HG03139 (cell line): ENCODE results near the gene EPB41L2.

Experiments used
- ATAC-seq: cut with Tn5 transposase; IDR thresholded peaks from one replicate; pipeline ENCODE4 v1.9.1; 2021; ENCODE audit not compliant: unreplicated experiment

The EPB41L2 gene

DNA sequence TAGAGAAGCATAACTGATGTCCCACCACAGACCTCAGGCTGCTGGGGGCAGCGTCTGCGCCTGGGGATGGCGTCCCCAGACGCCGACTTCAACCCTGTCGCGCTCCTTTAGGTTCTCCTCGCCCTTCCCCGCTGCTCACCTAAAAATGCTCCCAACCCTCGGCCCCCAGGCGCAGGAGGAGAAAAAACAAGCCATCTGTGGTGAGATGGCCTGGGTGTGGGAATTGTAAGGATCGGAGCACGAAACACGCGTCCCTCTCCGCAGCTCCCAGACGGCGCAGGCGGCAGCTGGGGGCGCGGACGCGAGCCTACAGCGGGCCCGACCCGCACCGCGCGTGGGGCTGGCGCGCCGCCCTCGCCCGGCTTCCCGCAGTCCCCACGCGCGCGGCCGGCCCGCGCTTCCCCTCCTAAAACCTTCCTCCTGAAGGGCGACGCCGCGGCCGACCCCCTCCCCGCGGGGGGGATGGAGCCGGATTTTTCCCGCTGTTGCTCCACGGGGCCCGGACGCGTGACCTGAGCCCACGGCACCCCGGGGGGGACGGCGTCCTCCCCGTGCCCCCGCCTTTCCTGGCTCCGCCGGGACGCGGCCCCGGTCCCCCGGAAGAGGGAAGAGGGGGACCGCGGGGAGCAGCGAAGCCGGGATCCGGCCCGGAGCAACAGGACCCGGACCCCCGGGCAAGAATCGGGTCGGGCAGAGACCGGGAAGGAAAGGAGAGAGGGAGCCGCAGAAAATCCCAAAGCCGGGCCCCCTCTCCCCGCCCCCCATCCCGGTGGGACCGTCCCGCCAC is 611 bp downstream of the EPB41L2 start:
- peak; percentile 18 for ATAC-seq

DNA sequence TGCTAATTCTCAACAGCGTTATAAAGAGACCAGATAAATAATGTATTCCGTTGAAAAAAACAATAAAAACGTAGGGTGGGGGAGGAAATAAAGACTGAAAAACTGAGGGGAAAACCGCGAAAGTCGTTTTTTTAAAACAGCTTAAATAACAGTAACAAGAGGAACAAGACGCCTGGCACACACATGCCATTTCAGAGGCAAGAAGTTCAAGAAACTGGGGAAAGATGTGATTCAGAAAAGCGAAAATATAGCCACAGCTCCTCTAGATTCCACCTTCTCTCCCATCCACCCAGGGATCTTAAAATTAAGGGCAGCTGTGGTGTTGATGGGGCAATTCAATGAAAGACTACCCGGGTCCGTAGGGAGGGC is 1.3 kb downstream of the EPB41L2 start:
- ATAC-seq, result no peak

DNA sequence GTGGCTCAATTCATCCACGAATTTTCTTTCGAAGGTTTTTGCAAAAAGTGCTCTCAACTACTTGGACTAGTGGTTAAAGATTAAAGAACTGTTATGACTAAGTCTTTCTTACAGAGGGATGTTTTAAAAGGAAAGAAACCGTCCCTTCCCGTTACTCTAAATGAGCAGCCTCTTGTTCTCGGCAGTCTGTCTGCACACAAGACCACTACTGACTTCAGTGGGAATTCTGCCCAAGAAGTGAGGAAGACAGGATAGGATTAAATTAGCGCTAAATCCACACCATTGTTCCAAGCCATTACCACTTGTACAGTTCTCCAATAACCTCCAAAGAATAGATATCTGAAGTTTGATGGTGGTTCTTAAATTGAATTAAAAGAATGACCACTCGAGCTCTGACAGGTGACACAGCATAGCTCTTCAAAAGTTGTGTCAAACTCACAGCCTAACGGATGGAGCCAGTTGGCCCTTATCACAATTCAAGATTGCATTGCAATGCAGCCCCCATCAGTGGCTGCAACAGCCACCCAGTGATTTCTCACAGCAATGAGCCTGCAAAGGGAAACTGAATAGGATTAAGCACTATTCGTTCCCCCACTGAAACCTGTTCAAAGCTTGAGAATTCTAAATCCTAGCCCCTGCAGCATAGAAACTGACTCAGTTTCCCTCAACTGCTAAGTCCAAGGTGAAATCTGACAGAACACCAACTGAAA is 1.8 kb downstream of the EPB41L2 start:
- ATAC-seq, result no peak

DNA sequence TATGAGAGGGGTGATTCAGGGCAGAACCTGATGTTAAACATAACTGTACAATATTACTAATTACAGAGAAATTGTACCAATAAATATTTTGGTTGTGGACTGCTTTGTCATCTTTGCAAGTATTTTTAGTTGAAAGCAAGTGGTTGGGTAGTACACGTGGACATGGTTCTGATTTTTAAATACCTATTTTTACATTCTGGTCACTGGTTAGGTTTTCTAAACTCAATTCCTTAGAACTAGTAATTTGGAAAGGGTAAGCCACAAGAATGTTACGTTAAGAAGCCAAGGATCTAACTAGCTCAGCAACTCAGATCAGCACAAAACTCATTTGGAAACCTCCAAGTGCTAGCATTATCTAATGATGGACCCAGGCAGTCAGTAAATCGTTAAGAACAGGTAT is 2.7 kb downstream of the EPB41L2 start:
- ATAC-seq, result no peak

DNA sequence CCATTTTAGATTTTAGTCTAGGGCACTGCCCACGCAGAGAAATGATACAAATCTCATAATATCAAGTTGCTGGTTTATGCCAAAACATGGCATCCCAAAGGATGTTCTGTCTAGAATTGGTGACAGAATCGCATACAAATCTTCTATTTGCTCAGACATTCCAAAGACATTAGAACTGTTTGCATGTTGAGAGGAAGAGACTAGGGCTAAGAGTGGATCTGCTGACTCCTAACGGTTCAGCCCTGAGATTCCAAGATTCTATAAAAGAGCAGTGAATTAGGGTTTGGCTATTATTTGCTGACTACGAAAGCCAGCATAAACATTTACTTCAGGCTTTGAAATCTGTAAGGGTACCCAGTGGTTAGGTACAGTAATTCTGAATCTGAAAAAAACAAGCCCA is 3.6 kb downstream of the EPB41L2 start:
- no peak for ATAC-seq

DNA sequence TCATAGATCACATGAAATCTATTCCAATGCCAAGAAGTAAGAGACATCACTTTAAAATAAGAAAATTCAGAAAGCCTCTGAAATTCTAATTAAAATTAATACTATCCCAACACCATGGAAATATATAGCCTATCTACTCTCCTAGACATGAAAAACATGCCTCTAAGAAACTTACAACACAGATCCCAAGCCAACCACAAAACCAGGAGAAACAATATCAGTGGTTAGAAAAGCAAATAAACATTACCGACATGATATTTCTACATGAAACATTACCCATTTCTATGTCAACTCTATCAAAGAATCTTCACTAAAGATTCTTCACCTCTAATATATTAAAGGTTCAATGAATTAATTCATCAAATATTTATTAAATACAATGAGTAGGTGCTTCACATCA is 4.8 kb downstream of the EPB41L2 start:
- no peak for ATAC-seq

DNA sequence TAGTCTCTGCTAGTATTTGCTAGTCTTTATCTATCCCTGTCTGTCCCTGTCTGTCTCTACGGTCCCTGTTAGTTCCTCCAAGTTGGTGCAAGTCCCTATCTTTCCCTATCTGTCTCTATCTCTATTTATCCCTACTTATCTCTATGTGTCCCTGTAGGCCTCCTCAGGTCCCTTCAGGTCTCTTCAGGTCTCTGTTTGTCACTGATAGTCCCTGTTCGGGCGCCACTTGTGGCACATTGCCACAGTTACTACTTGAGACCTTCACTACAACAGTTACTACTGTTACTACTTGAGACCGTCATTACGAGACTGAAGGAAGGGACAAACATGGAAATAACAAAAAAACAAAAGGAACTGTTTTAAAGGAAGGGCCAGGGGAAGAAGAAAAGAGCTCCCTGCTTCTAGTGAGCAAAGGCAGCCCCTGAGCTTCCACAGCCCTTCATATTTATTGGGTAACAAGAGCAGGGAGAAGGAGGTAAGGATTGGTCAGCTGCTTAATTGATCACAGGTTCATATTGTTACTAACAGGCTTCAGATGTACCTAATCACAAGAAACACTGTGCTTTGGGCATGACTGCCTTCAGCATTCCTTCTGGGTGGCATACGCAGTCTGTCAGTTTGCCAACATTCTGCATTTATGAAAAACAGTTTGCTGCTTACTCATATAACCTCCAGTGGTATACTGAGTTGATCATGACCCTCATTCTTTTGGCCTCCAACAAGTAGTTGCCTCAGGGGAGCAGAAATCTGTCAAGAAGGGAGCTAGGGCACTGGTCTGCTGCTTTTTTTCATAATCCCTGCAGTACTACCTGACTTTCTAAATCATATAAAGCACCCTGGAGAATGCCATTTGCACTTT is 8.4 kb downstream of the EPB41L2 start:
- no peak for ATAC-seq

DNA sequence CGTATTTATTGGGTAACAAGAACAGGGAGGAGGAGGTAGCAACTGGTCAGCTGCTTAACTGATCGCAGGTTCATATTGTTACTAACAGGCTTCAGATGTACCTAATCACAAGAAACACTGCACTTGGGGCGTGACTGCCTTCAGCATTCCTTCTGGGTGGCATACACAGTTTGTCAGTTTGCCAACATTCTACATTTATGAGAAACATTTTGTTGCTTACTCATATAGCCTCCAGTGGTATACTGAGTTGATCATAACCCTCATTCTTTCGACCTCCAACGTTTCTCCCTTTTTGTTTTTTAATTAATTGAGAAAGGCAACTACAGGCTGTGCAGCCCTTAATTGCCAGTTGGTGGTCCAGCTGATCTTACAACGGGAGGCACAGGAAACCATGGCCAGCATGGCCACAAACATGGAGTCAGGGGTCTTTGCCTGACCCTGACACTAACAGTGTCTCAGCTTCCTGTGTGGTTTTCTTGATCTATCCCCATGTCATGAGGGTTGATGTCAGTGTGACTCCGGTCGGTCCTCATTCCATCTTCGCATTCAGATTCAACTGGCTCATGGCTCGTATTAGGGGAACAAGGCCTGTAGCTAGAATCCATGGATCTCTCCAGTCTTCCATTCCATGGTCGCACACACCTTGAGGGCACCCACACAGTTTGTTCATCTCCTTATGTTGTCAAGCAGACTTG is 9.4 kb downstream of the EPB41L2 start:
- no peak for ATAC-seq

DNA sequence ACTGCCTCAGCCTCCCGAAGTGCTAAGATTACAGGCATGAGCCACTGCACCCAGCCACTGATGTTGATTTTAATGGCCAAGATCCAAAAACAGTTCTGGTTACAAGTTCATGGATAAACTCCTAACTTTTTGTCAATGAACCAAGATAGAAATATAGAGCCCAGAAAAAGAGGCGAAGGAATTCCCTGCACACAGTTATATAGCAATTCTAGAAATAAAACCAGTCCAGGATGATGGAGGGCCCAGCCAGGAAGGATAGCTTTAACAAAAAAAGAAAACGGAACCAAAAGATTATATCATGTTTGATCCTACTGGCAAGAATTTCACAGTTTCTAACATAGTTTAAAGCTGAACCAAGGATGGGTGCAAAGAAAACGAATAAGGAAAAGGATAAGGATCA is 10.9 kb downstream of the EPB41L2 start:
- ATAC-seq, result no peak

DNA sequence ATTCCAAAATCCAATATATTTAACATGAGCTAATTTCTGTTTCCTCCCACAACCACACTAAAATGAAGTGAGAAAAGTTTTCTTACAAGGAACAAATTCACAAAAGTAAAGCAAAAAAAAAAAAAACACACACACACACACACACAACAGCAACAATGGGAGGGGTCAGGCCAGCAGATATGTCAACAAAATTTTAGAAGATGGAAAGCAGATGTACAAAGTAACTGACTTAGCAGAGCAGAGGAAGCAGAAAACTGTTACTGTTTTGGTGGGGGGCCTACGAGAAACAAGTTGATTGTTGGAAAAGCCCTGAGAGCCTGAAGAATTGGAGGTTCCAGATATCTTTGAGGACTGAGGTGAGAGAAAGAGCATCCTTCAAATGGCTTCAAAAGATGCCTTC is 11.7 kb downstream of the EPB41L2 start:
- ATAC-seq, result no peak

DNA sequence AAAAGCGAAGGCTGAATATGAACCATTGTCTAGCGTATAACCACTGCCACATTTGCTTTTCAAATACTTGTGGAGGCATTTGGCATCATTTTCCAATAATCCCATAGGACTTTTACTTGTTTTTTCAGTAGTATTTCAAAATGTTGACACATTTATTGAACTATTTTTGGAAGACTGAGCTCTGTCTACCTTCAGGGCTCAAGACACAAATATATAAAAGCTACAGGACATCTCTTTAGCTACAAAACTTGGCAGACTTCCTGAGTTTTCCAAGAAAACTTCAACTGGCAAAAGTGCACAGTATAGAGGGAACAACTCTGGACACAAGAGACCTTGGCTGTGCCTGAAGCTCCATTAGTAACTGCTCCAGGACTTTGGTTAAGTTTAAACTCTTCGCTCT is 13.4 kb downstream of the EPB41L2 start:
- ATAC-seq, result no peak

DNA sequence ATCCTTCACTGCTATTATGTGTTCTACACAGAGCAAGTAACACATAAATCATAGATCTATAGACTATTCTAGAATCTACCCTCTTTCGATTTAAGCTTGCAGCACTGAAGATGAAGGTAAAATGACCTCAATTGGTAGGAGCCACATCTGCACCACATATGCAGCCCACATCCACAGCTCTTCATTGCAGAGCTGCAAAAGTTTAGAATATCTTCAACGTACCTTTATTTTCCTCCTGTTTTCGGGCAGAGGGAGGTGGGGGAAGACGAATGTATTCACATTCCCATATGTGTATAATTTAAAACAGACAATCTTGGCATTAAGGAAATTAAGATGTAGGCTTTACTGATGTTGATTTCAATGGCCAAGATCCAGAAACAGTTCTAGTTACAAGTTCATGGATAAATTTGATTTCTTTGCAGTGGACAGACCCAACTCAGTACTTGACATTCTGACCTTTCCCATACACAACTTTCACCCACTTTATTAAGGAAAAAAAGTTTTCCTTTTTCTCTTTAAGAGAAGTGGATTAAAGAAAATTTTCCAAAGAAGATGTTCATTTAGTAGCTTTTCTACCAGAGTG is 14.0 kb downstream of the EPB41L2 start:
- ATAC-seq, result no peak

DNA sequence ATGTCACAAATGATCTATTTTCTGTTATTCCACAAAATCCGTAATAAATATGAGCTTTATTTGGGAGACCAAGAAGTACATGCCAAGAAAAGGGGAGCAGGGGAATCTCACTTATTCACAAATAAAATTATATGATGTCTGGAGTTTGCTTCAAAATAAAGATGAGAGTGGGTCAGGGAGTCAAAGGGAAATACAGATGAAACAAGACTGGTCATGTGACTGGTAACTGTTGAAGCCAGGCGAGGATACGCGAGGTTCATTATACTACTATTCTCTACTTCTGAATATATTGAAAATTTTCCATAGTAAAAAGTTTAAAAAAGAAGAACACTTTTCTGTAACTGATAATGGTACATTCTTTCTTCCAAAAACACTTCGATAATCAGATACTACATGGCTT is 14.6 kb downstream of the EPB41L2 start:
- no peak for ATAC-seq

DNA sequence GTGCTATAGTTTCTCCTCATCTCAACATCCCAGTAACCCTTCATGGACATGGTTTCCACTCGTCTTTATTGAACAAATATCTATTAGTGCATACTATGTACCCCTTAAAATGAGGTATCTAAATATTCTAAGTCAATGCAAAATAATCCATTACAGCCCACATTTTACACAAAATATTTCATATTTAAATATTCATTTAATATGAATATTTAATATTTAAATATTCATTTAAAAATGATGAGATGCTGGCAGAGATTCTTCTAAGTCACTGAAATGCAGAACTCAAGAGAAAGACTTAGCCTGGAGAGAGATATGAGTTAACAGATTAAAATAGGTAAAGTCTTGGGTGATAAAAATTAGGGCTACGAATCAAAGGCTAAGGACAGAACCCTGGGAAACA is 17.9 kb downstream of the EPB41L2 start:
- ATAC-seq, result no peak

DNA sequence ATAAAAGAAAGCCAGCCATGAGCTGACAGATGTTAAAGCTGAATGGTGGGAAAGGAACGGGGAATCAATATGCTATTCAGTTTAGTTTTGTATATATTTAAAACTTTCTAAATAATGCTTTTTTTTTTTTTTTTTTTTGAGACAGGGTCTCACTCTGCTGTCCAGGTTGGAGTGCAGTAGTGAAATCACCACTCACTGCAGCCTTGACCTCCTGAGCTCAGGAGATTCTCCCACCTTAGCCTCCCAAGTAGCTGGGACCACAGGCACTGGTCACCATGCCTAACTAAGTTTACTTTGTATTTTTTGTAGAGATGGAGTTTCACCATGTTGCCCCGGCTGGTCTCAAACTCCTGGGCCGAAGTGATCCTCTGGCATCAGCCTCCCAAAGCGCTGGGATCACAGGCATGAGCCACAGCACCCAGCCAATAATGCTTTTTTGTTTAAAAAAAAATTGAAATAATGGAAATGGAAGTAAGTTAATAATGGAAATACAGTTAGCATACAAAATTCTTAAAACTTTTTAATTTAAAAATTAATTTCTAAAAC is 19.1 kb downstream of the EPB41L2 start:
- no peak for ATAC-seq

DNA sequence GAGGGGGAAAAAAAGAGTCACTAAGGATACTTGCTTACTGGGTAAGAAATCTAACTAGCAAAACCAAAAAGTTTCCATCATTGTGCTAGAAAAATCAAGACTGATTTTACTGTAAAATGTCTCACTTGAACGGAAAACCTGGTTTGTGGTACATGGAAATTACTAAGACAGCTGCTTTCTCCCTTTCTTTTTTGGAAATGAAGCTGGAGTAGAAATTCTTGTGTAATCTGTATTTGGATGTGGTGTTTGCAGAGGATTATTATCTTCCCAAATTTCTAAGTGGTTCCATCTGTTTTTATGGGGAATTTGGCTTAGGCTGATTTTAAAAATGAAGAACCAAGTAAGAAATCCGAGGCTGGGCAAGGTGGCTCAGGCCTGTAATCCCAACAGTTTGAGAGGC is 20.4 kb downstream of the EPB41L2 start:
- no peak for ATAC-seq

DNA sequence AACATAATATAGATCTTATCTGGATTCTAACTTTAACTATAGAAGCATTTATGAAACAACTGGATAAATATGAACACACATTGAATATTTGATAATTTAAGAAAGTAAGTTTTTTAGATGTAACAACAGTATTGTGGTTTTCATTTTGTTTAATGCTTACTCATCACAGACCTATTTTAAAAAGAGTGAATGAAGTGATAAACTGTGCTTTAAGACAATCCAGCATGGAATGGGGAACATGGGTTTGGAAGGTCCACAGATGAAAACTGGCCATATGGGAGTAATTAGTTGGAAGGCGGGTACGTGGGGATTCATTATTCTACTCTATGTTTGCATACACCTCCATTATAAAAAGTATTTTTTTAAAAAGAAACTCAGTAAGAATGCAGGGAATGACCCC is 21.2 kb downstream of the EPB41L2 start:
- ATAC-seq, result no peak

DNA sequence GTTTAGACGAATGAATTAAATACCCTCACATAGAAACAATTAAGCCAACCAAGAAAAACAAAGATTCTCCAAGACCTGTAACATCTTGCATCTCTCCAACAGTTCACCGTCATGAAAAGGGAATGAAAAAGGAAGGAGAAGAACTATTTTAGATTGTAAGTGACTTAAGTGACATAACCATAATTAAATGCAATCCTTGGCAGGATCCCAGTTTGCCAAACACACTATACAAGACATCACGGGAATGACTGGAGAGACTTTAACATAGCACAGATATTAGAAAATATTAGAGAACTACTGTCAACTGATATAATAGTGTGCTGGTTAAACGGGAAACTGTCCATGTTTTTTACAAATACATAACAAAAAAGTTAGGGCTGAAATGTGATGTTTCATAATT is 22.2 kb downstream of the EPB41L2 start:
- ATAC-seq, result no peak

DNA sequence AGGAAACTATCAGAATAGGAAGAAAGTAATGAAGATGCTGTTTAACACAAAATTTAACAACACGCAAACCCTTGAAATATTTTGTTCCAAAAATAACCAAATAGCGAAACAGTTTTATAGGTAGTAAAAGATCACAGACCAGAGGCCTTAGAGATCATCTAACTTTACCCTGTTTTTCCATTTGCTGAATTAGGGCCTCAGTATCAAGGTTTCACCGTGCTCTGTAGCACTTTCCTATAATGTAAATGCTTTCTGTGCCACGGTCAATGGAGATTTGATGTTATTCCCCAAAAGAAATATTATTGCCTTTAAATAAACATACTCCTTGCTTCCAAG is 23.7 kb downstream of the EPB41L2 start:
- ATAC-seq, result no peak

DNA sequence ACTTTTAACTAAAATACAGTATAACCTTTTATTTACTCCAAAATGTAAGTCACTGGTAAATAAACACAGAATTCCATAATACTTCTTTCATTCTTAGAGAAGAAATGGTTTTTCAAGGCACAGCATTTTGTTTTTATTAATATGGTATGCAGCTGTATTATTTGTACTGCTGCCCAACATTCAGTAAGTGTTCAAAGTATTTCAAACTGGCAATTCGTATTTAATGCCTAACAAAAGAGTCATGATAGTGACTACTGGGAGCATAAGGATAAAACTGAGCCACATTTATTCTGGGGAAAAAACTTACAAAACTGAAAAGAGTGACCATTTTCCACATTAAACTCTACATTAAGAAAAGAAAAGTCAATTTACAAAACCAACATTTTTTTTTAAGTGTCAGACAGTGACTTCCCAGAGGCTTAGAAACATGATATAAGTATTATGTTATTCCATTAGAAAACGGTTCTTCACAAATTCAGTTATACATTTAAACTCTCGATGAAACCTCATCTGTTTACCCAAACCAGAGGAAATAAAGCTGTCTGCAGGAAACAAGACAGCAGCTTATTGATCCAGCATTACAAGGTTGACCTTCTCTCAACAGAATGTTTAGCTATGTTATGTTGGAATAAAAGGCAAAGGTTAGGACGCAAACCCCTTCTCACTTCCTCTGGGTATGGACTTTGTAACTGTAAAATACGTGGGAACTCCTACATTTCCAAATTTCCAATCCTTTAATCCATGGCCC is 24.3 kb downstream of the EPB41L2 start:
- no peak for ATAC-seq
